ENCODE data around the gene PNMA6F.

DNA sequence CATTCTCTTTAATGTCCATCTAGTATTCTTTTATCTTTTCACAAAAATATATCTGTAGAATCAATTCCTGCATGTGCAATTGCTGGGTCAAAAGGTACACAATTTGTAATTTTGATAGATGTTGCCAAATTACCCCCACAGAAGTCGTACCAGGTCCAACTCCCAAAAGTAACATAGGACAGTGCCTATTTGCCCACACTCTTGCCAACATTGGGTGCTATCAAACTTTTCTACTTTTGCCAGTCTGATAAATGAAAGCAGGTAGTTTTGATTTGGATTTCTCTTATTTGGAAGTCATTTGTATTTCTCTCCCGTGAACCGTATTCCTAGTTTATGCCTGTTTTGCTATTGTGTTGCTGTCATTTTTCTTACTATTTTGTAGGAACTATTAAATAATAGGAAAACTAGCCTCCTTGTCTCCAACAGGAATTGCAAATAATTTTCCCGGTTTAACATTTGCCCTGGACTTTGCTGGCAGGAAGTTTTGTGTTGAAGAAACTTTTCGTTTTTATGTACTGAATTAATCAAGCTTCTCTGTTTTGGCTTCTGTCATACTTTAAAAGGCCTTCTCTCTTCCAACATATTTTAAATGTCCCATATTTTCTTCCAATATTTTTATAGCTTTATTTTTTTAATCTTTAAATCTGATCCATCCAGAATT, 45.4 kb upstream of the PNMA6F start:
- TF ChIP-seq CTCF (IDR thresholded peaks at IDR 0.05), result no peak
- TF ChIP-seq POLR2A (IDR thresholded peaks at IDR 0.05), result no peak
